Transverse colon (tissue), 4 donors: ENCODE results near the gene RARB.

Experiments
- EP300 ChIP-seq: sonication (generic); formaldehyde crosslinking; IDR thresholded peaks from one replicate; pipeline ENCODE4 v1.6.1; 2017; ENCODE audit warnings: antibody characterized with exemption, low read depth
- POLR2A ChIP-seq: fragments of 450-650 bp; IDR thresholded peaks from one replicate; pipeline ENCODE4 v1.6.1; 2016; ENCODE audit warnings: antibody characterized with exemption, mild to moderate bottlenecking, moderate library complexity
- POLR2AphosphoS5 ChIP-seq, 3 donors: sonication (generic); formaldehyde crosslinking; IDR thresholded peaks; one replicate each; pipeline ENCODE4 v1.6.1; 2016; ENCODE audit warnings: antibody characterized with exemption in 3 of 3
- TF ChIP-seq, protein P1 (sequence below), 5 experiments: fragments of 200-600 bp in 3 of 5; fragments of 450-650 bp in 2 of 5; sonication (generic) in 3 of 5; IDR thresholded peaks; 1 replicate in 2 of 5; 2 replicates in 3 of 5; pipeline ENCODE4 v1.5.1; 2016 to 2017; ENCODE audit warnings: antibody characterized with exemption in 5 of 5, inconsistent platforms in 3 of 5, mild to moderate bottlenecking in 2 of 5, moderate library complexity in 1 of 5

DNA sequence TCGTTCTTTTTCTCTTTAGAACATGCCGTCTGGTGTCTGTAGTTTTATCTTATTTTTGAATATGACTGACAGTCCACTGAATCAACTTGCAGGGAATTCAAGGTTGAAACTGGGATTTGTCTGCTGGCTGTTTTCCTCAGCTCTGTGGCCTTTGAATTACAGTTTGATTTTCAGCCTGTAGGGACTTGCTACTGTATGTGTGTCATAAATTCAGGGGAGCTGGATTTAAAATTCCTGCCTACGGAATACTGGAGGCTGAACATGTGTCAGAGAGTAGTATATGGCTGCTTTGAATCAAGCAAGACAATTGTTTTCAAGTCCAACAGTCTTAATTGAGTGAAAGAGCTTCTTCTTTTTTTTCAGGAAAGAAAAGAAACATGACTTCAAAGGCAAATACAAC lies 33.9 kb downstream of the RARB start:
- TF ChIP-seq, protein P1, sequence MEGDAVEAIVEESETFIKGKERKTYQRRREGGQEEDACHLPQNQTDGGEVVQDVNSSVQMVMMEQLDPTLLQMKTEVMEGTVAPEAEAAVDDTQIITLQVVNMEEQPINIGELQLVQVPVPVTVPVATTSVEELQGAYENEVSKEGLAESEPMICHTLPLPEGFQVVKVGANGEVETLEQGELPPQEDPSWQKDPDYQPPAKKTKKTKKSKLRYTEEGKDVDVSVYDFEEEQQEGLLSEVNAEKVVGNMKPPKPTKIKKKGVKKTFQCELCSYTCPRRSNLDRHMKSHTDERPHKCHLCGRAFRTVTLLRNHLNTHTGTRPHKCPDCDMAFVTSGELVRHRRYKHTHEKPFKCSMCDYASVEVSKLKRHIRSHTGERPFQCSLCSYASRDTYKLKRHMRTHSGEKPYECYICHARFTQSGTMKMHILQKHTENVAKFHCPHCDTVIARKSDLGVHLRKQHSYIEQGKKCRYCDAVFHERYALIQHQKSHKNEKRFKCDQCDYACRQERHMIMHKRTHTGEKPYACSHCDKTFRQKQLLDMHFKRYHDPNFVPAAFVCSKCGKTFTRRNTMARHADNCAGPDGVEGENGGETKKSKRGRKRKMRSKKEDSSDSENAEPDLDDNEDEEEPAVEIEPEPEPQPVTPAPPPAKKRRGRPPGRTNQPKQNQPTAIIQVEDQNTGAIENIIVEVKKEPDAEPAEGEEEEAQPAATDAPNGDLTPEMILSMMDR (IDR thresholded peaks at IDR 0.05): no peak
- no peak for TF ChIP-seq POLR2AphosphoS5 (IDR thresholded peaks at IDR 0.05)
- no peak for TF ChIP-seq POLR2A
- no peak for TF ChIP-seq EP300
